ENCODE measurements around the gene CACYBP.

CACYBP gene, protein sequence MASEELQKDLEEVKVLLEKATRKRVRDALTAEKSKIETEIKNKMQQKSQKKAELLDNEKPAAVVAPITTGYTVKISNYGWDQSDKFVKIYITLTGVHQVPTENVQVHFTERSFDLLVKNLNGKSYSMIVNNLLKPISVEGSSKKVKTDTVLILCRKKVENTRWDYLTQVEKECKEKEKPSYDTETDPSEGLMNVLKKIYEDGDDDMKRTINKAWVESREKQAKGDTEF

DNA sequence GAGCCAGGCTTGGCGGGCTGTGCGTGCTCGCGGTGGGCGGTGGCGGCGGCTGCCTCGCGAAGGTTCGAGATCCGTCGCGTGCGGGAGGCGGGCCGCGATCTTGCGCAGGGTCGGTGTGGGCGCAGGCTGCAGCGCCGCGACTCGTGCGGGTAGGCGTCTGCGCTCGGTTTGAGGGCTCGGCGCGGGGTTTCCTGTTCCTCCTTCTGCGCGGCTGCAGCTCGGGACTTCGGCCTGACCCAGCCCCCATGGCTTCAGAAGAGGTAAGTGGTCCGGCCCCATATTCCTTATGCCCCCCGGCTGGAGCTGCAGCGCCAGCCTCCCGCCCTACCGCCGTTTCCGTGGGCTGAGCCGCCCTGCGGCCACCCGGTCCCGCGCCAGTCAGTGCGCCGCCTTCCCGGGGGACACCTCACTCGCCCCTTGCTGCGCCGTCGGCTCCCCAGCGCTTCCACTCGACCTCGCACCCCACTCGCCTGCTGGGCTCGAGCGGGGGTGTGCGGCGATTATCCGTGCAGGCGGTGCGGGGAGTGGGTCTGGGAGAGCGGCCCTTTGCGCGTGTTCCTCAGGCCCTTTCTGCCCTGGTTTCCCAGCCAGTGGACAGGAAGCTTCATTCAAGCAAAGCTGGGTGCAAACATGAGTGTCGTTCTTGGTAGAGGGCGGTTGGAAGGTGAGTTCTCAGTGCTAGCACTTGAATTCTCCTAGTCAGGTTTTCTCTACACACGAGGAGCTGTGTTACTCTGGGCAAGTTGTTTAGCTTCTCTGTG is at the start of gene CACYBP:
Gene CACYBP (plus strand): TSS at position 12 of the 761 bp plus-strand sequence. CDS start 234 bp downstream, at position 246.
- no peak for DNase-seq (ENCODE audit: low spot score)

GRCh38 chr1:174953285-174954072 is 46.3 kb upstream of the CACYBP start:
- no peak for DNase-seq (ENCODE audit: low spot score)

DNA sequence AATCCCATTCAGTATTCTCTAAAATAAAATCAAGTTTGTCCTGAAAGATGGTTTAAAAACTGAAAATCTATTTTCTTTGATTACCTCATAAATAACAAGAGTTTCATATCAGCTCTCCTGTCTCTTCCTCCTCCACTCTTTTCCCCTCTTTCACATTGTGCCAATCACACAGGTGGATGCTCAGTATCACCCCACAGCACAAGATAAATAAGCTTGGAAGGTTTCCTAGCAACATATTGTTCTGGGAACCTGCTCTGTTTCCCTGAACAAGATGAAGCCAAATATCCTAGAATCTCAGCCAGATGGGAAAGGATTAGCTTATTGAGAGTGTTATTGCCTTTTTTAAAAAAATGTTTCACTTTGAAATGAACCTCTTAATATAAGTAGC is 45.7 kb upstream of the CACYBP start:
- DNase-seq (ENCODE audit: low spot score) = no peak

GRCh38 chr1:174954671-174955669 is 44.8 kb upstream of the CACYBP start:
- no peak for DNase-seq (ENCODE audit: low spot score)

DNA sequence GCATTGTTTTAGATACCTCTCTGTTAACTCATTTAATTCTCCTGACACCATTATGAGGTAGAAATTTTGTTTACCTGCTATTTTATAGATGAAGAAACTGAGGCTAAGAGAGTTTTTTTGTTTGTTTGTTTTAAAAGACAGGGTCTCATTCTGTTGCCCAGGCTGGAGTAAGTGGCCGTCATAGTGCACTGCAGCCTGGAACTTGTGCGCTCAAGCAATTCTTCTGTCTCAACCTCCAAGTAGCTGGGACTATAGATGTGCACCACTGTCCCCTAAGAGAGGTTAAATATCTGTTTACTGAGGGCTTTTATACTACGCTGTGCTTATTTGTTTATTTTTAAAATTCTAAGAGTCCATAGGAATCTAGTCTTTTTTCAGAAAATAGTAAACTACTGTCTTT is 43.7 kb upstream of the CACYBP start:
- DNase-seq (ENCODE audit: low spot score) = no peak

DNA sequence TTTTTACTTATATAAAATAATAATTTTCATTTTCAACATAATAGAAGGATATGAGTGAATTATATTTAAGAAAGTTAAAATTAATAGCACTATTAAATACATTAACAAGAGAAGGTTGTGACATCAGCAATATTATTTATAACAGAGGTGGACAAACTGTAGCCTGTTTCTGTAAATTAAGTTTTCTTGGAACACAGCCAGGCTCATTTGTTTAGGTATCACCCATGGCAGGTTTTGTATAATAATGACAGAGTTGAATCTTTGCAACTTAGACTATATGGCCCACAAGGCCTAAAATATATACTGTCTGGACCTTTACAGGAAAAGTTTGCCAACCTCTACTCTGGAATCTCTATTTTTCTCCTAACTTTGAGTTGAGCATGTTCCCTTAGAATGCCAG is 42.8 kb upstream of the CACYBP start:
- DNase-seq (ENCODE audit: low spot score) = no peak

DNA sequence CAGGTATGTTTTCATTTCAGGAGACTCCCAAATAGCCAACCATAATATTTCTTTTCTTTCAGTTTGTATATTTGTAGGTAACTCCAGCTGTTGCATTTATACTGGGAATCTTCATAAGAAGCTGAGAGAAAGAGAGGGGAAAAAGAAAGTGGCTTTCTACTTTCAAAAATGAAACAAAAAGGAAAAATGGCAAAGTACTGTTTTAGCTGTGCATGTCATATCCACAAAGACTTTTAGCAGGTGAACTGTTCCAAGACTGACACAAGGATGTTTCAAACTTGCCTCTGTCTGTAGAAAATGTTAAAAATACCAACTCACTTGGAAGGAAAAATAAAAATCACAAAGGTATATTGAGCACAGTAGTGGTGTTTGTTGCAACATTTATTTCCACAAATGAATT is 41.9 kb upstream of the CACYBP start:
- DNase-seq (ENCODE audit: low spot score) = no peak

GRCh38 chr1:174958396-174958795 is 41.4 kb upstream of the CACYBP start:
- DNase-seq (ENCODE audit: low spot score) = no peak

- DNase-seq (ENCODE audit: low spot score) = no peak
These were observed 39.4 kb upstream of the CACYBP start for GRCh38 chr1:174960362-174960761.

- DNase-seq (ENCODE audit: low spot score) = no peak
These were observed 36.1 kb upstream of the CACYBP start for GRCh38 chr1:174963529-174964125.

GRCh38 chr1:174964261-174964971 is 35.3 kb upstream of the CACYBP start:
- no peak for DNase-seq (ENCODE audit: low spot score)

DNA sequence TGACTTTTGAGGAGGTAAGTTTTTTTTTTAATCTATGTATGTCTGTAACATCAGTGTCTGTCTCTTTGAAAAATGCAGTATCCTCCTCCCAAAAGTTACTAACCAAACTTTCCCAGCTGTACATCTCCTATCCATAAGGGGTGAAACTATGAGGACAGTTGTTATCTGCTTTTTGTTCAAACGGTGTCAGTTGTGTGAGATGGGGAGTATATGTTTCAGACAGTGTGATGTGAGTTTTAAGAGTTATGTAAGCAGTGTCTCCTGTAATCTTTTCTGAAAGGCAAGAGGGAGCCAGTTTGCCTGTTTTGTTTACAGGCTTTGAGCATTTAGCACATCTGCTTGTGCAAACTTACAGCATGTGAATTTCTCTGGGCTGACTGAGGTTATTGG is 34.8 kb upstream of the CACYBP start:
- no peak for DNase-seq (ENCODE audit: low spot score)

DNA sequence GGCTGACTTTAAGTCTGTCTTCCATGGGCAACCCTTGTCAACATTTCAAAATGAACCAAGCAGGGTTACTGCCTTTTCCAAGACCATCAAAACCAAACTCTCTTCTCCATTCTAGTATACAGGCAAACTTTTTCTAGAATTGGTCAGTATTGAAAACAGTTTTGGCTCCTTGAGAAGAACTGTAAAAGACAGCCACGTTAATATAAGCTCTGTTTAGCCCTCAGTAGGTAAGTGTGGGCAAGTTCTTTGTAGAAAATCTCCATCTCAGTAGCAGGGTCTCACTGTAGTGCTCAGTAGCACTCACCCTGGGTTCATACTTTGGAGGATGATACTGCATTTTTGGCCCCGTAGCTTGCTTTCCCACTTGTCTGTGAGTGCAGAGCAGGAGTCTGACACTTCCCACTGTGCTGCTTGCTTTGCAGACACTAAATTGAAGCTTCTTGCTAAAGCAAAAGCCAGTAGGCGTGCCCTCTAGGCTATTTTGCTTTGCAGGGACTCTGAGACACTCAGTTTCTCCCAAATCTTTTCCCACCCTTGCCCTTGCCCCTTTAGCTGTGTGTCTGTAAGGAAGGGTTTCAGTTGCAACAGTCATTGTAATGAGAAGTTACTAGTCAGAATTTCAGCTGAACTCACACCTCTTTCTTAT is 34.3 kb upstream of the CACYBP start:
- no peak for DNase-seq (ENCODE audit: low spot score)

- DNase-seq (ENCODE audit: low spot score) = no peak
These were observed 33.7 kb upstream of the CACYBP start for GRCh38 chr1:174966008-174966572.

DNA sequence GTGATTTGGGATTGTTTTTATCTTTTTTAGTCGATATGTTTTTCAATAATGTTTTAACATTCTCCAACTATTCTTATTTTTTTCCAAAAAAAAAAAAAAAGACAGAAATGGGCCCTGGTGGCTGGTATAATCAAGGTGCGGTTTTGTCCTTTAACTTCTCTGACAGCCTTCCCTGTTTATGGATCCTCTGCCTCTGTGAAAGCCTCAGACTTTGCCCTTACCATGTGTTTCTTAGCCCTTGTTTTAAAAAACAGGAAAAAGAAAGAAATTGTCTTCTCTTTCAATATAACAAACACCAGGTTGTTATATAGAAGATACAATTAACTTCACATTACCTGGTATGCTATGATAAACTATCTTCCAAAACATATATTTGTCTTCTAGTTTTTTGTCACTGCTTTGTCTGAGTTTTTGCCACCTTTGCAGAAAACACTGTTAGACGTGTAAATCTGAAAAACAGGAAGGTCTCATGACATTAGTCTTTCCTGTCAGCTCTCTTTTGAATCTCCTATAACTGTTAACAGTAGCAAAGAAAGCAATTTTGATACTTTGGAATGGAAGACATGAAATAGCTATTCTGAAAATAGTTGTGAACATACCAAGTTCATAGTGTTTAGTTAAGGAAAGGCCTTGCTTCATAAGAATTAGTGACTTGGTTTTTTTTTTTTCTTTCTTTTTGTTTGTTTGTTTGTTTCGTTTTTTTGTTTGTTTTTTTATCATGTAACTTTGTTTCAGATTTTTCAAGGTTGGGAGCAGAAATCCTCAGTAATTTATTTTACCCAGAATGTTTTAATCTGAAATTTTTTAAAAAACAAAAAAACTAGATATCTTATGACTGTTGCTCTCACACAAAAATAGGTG is 31.7 kb upstream of the CACYBP start:
- DNase-seq (ENCODE audit: low spot score) = no peak

DNA sequence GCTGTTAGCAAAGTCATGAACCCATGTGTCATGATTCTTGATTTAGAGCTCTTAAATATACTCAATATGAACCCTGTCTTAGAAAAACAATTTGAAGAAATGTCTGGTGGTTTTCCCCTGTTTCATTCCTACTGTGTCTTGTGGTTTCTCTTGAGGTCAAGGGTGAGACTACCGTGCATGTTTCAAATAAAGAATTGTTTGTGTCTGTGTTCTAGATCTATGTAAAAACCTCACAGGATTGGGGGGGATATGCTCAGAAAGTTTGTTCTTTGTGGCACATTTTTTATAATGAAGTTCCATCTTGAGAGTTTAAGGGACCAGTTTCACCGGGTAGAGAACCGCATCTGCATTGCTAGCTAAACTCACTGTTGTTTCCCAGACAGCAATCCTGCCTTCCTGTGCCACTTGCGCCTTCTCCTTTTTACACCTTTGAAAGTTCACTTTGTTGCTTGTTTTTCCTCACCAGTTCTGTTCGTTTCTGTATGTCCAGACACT is 30.9 kb upstream of the CACYBP start:
- no peak for DNase-seq (ENCODE audit: low spot score)

- no peak for DNase-seq (ENCODE audit: low spot score)
These were observed 29.8 kb upstream of the CACYBP start for GRCh38 chr1:174969977-174970376.

GRCh38 chr1:174971466-174971865 is 28.3 kb upstream of the CACYBP start:
- DNase-seq (ENCODE audit: low spot score) = no peak

GRCh38 chr1:174971902-174972301 is 27.8 kb upstream of the CACYBP start:
- no peak for DNase-seq (ENCODE audit: low spot score)
